GM18519 (cell line): Measurements from ENCODE around the gene ICAM4.
"Not testable (repeated sequence)": the region's sequence is repeated elsewhere in the genome, so short reads cannot be mapped to it uniquely, and the experiment has no call there.

Experiments used
- ATAC-seq: cut with Tn5 transposase; IDR thresholded peaks from one replicate; pipeline ENCODE4 v1.9.1; 2021; ENCODE audit warnings: mild to moderate bottlenecking, moderate library complexity; ENCODE audit not compliant: unreplicated experiment, low FRiP score

ICAM4 gene, protein sequence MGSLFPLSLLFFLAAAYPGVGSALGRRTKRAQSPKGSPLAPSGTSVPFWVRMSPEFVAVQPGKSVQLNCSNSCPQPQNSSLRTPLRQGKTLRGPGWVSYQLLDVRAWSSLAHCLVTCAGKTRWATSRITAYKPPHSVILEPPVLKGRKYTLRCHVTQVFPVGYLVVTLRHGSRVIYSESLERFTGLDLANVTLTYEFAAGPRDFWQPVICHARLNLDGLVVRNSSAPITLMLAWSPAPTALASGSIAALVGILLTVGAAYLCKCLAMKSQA

DNA sequence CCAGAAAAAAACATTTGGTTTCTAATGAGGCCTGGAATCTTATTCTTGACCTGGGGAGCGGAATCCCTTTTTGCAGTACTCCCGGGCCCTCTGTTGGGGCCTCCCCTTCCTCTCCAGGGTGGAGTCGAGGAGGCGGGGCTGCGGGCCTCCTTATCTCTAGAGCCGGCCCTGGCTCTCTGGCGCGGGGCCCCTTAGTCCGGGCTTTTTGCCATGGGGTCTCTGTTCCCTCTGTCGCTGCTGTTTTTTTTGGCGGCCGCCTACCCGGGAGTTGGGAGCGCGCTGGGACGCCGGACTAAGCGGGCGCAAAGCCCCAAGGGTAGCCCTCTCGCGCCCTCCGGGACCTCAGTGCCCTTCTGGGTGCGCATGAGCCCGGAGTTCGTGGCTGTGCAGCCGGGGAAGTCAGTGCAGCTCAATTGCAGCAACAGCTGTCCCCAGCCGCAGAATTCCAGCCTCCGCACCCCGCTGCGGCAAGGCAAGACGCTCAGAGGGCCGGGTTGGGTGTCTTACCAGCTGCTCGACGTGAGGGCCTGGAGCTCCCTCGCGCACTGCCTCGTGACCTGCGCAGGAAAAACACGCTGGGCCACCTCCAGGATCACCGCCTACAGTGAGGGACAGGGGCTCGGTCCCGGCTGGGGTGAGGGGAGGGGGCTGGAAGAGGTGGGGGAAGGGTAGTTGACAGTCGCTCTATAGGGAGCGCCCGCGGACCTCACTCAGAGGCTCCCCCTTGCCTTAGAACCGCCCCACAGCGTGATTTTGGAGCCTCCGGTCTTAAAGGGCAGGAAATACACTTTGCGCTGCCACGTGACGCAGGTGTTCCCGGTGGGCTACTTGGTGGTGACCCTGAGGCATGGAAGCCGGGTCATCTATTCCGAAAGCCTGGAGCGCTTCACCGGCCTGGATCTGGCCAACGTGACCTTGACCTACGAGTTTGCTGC, at the start of gene ICAM4:
Gene ICAM4, plus strand, starts transcription at position 153 of the 935 bp plus-strand sequence. Its CDS starts 58 bp downstream, at position 211.
- no peak for ATAC-seq

DNA sequence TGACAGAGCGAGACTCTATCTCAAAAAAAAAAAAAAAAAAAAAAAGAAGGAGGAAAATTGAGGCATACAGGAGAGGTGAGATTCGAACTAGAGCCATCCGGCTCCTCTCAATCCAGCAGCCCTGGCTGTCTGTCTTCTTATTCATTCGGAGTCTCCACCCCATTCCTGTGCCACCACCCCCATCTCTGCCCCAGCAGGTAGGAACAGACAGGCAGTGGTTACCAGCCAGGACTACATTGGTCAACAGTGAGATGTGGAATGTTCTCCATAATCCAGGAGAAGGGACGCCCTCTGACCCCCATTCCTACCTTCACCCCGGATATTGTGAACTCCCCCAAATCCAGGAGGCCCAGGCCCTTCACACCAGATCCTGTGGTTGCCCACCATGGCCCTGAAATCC, 49.1 kb upstream of the ICAM4 start:
- no peak for ATAC-seq

DNA sequence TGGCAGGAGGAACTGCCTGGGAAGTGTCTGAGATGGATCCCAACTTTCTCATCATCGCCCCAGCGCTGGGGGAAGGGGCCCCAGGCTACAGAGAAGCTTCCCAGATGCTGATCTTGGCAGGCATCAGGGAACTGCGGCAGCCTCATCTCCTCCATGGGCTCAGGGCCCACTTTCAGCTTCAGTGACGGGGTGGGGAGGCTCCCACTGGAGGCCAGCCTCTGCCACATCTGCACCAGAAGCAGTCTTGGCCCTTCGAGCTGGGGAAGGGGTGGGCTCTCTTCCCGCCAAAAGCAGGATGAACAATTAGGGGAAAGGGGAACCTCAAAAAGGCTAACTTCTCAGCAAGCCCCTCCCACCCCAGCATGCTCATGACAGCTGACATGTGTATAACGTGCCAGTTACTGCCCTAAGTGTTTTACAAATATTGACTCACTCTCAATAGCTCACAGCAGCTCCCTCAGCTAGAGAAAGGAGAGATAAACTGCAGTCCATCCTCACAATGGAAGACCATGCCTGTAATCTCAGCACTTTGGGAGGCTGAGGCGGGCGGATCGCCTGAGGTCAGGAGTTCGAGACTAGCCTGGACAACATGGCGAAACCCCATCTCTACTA, 48.5 kb upstream of the ICAM4 start:
- no peak for ATAC-seq

DNA sequence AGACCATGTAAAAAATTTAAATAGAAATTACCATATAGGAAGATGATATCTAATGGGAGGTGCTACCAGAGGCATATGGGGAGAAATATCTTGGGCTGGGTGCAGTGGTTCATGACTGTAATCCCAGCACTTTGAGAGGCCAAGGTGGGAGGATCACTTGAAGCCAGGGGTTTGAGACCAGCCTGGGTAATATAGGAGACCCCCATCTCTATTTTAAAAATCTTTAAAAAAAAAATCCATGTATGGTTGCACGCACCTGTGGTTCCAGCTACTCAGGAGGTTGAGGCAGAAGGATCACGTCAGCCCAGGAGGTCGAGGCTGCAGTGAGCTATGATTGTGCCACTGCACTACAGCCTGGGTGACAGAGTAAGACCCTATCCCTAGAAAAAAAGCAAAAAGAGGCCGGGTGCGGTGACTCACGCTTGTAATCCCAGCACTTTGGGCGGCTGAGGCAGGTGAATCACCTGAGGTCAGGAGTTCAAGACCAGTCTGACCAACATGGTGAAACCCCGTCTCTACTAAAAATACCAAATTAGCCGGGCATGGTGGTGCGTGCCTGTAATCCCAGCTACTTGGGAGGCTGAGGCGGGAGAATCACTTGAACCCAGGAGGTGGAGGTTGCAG, 44.8 kb upstream of the ICAM4 start:
- ATAC-seq, result not testable (repeated sequence)

DNA sequence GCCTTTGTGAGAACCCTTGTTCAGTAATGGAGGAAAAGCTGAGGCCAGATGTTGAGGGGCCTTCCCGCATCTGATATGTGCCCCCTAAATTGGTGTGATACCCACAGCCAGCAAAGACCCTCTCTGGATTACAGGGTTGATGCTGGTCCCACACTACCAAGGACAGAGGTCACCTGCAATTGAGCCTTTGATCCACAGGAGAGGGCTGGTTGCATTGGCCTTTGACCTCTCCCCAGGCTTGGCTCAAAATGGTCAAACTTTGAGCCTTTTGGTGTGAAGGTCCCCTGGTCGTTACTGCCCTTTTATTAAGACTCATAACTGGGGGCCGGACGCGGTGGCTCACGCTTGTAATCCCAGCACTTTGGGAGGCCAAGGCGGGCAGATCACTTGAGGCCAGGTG, 43.1 kb upstream of the ICAM4 start:
- ATAC-seq, result no peak

DNA sequence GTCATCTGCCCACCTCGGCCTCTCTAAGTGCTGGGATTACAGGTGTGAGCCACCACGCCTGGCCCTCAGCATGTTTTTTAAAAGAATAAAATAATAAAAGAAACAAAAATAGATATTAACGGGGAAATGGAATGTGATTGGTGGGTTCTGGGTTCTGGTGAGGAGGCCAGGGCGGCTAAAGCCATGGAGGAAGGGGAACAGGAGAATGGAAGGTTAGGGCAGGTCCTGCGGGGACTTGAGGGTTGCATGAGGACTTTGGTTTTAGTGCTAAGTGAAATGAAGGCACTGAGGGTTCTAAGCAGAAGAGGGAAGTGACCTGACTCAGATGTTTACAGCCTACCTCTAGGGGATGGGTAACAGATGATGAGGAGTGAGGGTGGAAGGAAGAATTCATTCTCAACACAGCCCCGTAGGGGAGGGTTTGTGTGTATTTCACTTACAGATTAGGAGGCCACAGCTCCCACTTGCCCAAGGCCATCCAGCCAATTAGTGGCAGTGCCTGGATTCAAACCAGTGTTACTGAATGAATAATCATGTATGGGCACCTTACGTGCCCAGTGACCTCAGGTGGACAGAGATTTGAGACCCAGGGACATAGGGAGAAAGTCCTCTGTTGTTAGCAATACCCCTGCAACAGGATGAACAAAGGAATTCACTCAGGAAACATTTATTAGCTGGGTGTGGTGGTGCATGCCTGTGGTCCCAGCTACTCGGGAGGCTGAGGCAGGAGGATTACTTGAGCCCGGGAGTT, 41.4 kb upstream of the ICAM4 start:
- no peak for ATAC-seq

DNA sequence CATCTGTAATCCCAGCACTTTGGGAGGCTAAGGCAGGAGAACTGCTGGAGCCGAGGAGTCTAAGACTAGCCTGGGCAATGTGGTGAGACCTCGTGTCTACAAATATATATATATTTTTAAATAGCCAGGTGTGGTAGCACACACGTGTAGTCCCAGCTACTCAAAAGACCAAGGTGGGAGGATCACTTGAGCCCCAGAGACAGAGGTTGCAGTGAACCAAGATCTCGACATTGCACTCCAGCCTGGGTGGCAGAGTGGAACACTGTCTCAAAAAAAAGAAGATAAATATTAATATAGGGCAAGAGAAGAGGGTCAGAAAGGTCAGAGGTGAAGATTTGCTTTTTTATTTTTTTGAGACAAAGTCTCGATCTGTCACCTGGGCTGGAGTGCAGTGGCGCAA, 40.2 kb upstream of the ICAM4 start:
- no peak for ATAC-seq

DNA sequence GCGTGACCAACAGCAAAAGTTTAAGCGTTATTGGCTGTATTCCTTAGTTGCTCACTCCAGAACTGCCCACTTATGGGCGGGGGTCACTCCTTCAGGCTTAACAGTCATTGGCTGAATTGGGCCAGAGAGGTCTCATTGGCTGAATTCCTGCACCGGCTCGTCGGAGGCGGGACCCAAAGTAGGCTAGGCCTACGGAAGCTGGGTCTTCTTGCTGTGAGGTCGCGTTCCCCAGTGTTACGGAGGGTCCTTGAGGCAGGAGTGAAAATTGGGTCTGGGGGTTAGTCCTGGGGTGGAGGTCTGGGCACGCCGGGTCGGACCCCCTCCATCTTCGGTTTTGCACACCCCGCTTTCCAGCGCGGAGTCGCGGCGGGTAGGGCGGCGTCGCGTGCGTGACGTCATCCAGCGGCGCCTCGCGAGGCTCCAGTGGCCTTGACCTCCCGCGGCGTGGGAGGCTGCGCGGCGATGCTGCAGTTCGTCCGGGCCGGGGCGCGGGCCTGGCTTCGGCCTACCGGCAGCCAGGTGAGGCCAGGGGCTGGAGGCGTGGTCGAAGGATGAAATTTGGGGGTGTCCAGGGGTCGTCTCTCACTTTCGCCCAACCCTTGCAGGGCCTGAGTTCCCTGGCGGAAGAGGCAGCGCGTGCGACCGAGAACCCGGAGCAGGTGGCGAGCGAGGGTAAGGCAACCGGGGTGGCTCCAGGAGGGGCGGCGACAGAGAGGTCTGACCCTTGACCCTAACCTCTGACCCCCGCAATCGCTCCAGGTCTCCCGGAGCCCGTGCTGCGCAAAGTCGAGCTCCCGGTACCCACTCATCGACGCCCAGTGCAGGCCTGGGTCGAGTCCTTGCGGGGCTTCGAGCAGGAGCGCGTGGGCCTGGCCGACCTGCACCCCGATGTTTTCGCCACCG, 34.7 kb upstream of the ICAM4 start, which contains the start of gene MRPL4:
Gene MRPL4, plus strand, starts transcription at position 423 of the 903 bp plus-strand sequence. Its CDS starts 40 bp downstream, at position 463.
- peak; percentile 73 for ATAC-seq

DNA sequence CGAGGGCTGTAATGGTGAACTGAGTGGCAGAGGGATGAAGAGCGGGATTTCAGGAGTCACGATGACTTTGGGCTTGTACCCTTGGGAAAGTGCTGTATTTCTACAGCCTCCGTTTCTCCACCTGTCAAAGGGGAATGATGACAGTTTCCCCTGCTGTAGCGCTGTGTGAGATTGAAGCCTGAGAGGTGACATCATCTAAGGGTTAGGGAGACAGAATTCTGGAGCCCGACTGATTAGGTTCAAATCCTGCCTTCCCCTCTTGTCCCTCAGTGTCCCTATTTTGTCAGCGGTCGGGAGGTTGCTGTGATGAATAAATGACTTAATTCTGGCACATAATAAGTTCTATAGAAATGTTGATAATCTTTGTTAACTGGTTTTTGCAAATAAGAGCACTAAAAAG, 34.0 kb upstream of the ICAM4 start:
- no peak for ATAC-seq

DNA sequence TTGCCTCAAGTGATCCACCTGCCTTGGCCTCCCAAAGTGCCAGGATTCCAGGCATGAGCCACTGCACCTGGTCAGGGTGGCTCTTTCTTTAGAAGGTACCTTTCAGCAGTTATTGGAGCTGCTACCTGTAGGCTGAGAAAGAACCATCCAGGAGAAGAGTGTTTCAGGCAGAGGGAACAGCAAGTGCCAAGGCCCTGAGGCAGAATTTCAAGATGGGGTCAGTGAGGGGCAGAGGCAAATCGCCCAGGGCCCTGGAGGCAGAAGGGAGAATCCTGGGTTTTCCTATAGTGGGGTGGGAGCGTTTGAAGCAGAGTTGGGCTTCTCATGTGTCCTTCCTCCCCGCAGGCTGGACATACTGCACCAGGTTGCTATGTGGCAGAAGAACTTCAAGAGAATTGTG, 32.5 kb upstream of the ICAM4 start:
- ATAC-seq, result no peak

DNA sequence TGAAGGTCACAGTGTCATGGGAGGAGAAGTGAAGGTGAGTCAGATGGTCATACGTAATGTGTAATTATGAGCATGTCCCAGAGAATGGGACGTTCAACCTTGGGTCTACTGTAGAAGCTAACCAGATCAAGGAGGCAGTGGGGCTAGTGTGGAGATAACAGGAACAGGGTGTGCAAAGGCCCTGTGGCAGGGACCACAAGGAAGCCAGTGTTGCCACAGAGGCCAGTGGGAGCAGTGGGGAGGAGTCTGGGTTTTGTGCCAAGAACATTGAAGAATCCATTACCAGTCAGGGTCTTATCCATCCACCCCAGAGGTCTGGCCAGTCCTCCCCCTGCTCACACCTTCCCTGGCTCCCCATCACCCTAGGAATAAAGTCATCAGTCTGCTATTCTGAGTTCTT, 31.4 kb upstream of the ICAM4 start:
- ATAC-seq, result no peak

DNA sequence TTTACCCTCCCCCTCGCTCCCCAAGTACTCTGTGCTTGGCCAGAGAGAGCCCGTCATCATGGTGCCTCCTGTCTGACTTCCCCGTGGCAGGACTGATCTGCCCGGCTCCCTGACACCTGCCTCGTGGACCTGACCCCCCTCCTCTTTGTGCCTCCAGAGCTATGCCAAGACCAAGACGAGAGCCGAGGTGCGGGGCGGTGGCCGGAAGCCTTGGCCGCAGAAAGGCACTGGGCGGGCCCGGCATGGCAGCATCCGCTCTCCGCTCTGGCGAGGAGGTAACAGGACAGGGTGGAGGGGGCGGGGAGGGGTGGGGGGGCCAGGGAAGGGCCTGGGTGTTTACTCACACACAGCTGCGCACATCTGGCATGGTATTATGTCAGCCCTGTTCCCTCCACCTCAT, 30.2 kb upstream of the ICAM4 start:
- ATAC-seq, result no peak

DNA sequence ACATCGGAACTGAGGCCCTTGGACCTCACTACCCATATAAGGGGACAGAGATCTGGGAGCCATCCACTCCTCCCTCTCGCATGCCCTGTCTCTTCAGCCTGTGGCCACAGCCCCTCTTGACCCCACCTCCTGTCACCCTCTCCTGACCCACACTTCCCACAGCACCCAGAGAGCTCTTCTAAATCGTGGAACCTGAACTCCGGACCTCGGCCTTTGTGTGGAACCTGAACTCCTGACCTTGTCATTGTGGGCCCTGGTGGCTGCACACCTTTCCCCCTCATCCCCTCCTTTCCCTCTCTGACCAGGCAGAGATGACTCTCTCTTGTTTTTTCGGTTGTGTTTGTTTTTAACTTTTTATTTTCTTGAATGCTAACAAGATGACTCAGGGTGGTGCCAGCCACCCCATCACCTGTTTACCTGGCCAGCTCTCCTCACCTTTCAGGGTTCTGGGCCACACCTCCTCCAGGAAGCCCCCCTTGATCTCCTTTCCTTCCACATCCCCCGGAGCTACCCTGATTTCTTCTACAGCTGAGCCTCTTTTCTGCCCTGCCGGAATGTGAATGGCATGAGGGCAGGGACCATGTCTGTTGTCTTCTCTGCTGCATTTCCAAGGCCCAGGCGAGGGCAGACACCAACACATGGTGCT, 29.7 kb upstream of the ICAM4 start:
- ATAC-seq, result no peak

DNA sequence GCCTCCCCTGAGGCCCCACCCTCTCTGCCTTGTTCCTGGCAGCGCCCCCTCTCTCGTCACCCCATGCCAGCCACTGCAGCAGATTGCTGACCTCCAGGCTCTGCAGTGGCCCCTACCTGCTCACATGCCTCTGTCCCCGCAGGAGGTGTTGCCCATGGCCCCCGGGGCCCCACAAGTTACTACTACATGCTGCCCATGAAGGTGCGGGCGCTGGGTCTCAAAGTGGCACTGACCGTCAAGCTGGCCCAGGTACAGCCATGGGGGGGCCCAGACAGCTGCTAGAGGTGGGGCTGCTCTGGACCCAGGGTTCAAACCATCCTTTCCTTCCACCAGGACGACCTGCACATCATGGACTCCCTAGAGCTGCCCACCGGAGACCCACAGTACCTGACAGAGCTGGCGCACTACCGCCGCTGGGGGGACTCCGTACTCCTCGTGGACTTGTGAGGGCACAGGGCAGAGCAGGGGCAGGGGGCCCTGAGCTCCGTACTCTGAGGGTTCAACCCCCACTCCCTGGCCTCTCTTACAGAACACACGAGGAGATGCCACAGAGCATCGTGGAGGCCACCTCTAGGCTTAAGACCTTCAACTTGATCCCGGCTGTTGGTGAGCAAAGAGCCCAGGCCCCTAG, 28.6 kb upstream of the ICAM4 start:
- ATAC-seq, result no peak

DNA sequence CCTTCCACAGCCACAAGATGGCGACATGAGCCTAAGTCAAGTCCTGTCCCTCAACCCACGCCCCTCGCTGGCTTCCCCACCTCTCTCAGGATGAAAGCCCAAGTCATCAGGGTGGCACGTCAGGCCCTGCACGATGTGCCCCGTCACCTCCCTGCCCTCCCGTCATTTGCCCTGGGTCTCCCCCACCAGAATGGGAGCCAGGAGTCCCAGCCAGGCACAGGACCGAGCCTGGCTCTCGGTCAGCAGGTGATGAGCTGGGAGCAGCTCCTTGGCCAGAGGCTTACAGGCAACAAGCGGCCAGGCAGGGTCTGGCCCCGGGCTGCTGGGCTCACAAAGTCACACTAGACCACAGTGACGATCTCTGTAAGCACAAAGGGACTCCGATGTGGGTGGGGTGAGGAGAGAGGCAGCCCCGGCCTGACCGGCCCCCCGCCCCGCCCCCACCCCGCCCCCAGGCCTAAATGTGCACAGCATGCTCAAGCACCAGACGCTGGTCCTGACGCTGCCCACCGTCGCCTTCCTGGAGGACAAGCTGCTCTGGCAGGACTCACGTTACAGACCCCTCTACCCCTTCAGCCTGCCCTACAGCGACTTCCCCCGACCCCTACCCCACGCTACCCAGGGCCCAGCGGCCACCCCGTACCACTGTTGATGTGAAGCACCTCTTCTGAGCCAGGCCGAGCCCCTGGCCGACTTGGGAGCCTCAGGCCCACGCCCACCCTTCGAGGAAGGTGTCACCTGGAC, 27.4 kb upstream of the ICAM4 start:
- ATAC-seq, result no peak

DNA sequence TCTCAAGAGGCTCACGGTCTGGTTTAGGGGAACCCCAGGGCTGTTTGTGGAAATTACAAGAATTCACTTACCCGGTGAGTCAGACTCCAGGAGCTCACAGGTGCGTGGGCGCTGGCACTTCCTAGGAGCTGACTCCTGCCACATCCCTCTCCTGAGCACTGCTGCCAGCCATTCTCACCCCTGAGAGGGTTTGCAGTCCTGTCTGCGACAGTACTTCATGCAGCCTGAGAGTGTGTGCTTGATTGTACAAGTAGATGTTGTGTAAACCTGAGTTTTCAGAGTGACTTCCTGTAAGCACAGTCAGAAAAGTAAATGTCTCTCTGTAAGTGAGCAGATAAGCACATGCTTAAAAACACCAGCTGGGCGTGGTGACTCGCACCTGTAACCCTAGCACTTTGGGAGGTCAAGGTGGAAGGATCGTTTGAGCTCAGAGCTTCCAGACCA, 26.6 kb upstream of the ICAM4 start:
- no peak for ATAC-seq

DNA sequence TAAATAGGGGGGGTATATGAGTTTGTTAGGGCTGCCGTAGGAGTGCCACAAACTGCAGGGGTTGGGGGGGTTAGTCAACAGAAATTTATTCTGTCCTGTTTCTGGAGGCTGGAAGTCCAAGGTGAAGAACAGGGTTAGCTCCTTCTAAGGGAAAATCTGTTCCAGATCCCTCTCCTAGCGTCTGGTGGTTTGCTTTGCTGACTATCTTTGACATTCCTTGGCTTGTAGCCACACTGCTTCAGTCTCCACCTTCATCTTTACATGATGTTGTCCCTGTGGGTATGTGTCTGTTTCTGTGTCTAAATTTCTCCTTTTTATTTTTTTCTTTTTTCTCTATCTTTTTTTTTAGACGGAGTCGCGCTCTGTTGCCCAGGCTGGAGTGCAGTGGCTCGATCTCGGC, 24.0 kb upstream of the ICAM4 start:
- ATAC-seq, result no peak
